Effector memory CD4-positive, alpha-beta T cell (primary cell): ENCODE data around the gene SH3RF1.
"Not testable (repeated sequence)": the region's sequence is repeated elsewhere in the genome, so short reads cannot be mapped to it uniquely, and the experiment has no call there.

ENCODE experiments used
- DNase-seq, 3 donors: peaks; one replicate each; pipeline ENCODE4 v3.0.0-alpha.2; 2020
- H3K27ac ChIP-seq: 2 replicates; pipeline ENCODE4 v1.7.0; 2013; ENCODE audit warnings: mild to moderate bottlenecking, low read length, moderate library complexity; ENCODE audit not compliant: insufficient read depth, poor library complexity, severe bottlenecking
- H3K27me3 ChIP-seq: replicated peaks from 2 replicates; pipeline ENCODE4 v1.7.0; 2013; ENCODE audit warnings: mild to moderate bottlenecking, low read length; ENCODE audit not compliant: insufficient read depth, control insufficient read depth, poor library complexity, severe bottlenecking
- H3K36me3 ChIP-seq: 2 replicates; pipeline ENCODE4 v1.7.0; 2013; ENCODE audit warnings: mild to moderate bottlenecking, low read length, moderate library complexity; ENCODE audit not compliant: control insufficient read depth, insufficient read depth
- H3K4me1 ChIP-seq: 2 replicates; pipeline ENCODE4 v1.7.0; 2013; ENCODE audit warnings: low read length, mild to moderate bottlenecking; ENCODE audit not compliant: control insufficient read depth, insufficient read depth, poor library complexity, severe bottlenecking
- H3K4me3 ChIP-seq: 2 replicates; pipeline ENCODE4 v1.7.0; 2013; ENCODE audit warnings: low read length, low read depth, mild to moderate bottlenecking; ENCODE audit not compliant: insufficient read depth, poor library complexity, severe bottlenecking
- H3K9me3 ChIP-seq: 2 replicates; pipeline ENCODE4 v1.7.0; 2013; ENCODE audit warnings: mild to moderate bottlenecking, low read length, moderate library complexity; ENCODE audit not compliant: control insufficient read depth

Gene SH3RF1

DNA sequence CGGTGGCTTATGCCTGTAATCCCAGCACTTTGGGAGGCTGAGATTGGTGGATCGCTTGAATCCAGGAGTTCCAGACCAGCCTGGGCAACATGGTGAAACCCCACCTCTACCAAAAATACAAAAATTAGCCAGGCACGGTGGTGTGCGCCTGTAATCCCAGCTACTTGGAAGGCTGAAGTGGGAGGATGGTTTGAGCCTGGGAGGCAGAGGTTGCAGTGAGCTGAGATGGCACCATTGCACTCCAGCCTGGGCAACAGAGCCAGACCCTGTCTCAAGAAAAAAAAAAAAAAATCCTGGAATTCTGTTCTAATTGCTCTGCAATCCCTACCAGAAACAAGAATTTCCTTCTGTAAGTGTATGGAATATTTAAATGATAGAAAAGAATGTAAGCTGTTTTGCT, 67.5 kb downstream of the SH3RF1 start:
- not testable (repeated sequence) for DNase-seq

DNA sequence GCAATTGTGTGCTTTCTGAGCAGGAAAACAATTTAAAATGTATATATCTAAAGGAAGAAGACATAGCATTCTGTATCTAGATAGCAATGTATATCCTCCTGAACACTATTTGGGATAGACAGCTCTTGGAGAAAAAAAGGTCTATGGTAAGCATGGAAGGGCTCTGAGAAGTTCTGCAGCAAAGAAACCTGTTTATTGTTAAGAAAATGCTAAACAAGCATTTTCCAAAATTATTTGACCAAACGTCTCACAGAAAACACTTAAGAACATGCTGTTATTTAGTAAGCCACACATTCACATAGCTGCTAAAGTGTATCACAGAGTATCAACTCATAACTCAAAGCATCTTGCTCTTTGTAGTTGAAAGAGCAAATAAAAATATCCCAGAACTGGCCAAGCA, 67.9 kb downstream of the SH3RF1 start:
- Histone ChIP-seq H3K27me3 (no peaks in the 10 kb centered on the region), H3K27ac (no peak overlapping the region), H3K36me3 (no peaks in the 10 kb centered on the region), H3K4me3 (no peak overlapping the region), H3K9me3 (no peaks in the 10 kb centered on the region), H3K4me1 (no peaks in the 10 kb centered on the region)
- no peak for DNase-seq

More for the DNA sequence above, 67.5 kb downstream of the SH3RF1 start:
- H3K9me3 ChIP-seq, H3K36me3 ChIP-seq, H3K27ac ChIP-seq, H3K27me3 ChIP-seq, H3K4me3 ChIP-seq, H3K4me1 ChIP-seq: not testable (repeated sequence)

DNA sequence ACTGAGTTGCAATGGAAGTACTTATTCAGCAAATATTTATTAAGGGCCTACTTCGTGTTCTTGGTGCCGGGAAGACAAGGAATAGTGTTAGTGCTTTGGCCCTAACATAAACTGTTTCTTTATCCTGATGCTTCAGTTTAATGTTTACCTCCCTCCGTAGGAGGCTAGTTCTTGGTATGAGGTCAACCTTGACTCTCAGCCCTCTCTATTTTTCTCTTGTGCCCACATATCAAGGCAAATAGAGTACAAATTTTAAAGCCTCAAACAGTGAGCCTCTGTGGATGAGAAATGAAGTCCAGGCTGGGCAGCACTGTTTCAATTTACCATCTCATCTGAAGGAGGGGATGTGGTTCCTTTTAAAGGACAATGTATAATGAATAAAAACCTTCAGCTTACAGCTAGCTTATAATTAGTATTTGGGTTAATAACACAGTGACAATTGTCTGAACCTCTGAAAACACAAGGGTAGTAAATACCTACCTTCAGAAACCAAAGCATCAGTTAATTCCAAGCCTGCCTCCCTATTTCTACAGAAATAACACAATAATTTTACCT, 68.5 kb downstream of the SH3RF1 start:
- Histone ChIP-seq H3K27me3 (no peaks in the 10 kb centered on the region), H3K27ac (no peak overlapping the region), H3K9me3 (no peaks in the 10 kb centered on the region), H3K36me3 (no peaks in the 10 kb centered on the region), H3K4me3 (no peak overlapping the region), H3K4me1 (no peaks in the 10 kb centered on the region)
- no peak for DNase-seq

DNA sequence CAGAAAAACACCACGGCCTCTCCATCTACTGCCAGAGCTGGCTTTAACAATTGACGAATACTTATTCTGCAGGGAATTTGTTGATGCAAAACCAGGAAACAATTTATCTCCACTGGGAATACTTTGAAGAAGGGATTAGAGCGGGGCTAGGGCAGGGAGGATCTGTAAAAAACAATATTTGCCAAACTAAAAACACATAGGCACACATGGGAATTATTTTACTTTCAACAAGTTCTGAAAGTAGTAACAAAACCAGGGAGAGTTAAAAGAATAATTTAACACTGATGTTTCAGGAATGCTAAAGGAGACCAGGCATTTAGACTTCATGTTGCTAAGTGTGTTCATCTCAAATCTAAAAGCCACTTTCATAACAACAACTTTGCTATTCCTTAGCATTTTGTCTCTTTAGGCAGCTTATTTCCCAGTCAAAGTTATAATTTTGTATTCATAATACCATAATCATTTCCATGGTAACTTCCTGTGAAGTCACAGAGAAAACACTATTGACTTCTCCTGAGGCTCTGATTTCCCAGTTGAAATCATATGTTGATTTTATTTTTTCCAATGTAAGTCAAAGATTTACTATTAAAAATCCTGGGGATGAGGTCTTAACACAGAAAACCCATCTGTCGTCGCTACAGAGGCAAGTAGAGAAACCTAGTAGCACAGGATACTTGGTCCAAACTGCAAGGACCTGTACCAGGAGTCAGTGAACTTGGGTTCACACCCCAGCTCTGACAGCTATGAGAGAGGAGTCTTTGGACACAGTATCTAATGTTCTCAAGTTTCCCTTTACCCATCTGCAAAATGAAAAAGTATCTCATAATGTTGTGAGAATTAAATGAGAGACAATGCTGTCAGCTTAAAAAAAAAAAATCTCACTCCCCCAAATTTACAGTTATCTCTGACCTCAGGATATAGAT, 69.3 kb downstream of the SH3RF1 start:
- Histone ChIP-seq H3K27ac (no peak overlapping the region), H3K36me3 (no peaks in the 10 kb centered on the region), H3K4me1 (no peaks in the 10 kb centered on the region), H3K9me3 (no peaks in the 10 kb centered on the region), H3K27me3 (no peaks in the 10 kb centered on the region), H3K4me3 (no peak overlapping the region)
- no peak for DNase-seq

DNA sequence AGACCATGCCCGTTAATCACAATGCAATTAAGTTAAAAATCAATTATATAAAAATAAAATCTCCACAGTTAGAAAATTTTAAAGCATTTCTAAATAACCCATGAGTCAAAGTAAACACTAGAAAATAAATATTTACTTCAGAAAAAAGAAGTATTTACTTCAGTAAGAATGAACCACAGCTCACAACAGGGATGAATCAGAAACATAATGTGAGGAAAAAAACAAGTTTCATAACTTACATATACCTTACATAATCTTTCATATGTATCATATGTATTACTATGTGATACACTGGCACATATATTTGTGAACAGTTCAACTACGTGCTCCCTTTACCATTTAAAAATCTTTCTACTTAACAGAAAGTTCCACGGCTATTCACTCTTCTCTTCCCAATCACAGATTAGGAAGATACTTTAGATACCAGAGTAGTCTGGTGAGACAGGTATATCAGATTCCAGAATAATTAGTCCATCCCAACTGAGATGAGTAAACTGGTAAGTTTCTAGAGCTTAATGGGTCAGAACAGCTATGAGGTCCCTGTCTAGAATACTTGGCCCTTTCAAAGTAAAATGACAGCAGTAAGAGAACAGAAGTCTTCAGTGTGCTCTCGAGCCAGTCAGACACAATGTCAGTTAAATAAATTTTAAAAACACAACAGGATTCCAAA, 70.3 kb downstream of the SH3RF1 start:
- no peaks in the 10 kb centered on the region for H3K27me3 ChIP-seq
- no peaks in the 10 kb centered on the region for H3K36me3 ChIP-seq
- H3K27ac ChIP-seq: no peak overlapping the region
- no peaks in the 10 kb centered on the region for H3K4me1 ChIP-seq
- no peak overlapping the region for H3K4me3 ChIP-seq
- no peaks in the 10 kb centered on the region for H3K9me3 ChIP-seq
- no peak for DNase-seq

DNA sequence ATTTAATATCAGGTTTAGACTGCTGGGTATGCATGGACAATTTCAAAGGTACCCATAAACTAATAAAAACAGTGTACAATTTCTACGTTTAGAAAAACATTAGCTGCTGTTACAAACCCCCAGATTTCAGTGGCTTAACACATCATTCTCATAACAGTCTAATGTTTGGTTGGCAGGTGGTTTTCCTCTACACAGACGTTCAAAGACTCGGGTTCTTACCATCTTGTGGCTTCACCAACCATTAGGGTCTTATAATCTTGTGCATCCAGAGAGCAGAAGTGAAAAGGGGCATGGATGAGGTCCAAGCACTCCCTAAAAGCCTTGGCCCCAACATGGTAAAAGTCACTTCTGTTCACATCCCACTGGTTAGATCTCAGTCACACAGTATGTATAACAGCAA, 71.6 kb downstream of the SH3RF1 start:
- H3K27ac ChIP-seq: no peak overlapping the region
- H3K36me3 ChIP-seq: no peaks in the 10 kb centered on the region
- DNase-seq: no peak
- no peaks in the 10 kb centered on the region for H3K4me1 ChIP-seq
- no peaks in the 10 kb centered on the region for H3K27me3 ChIP-seq
- H3K9me3 ChIP-seq: no peaks in the 10 kb centered on the region
- H3K4me3 ChIP-seq: no peak overlapping the region

DNA sequence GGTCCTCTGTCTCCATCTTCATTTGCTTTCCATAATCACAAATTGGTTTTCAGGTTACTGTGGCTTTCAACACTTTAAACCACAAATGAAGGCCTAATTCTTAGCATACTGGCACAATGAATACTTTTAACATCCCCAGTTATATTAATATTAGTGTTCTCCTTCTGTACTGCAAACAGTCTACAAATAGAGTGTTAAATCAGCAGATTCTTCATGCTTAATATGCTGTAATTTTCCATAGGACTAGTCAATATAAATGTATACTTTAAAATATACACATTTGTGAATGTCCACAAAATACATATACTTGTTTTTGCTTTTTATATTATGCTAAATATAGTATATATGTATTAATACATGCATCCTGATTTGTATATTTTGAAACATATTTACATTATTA, 72.6 kb downstream of the SH3RF1 start:
- DNase-seq: no peak
- H3K36me3 ChIP-seq: no peaks in the 10 kb centered on the region
- no peaks in the 10 kb centered on the region for H3K27me3 ChIP-seq
- no peaks in the 10 kb centered on the region for H3K4me1 ChIP-seq
- no peaks in the 10 kb centered on the region for H3K9me3 ChIP-seq
- H3K27ac ChIP-seq: no peak overlapping the region
- no peak overlapping the region for H3K4me3 ChIP-seq

DNA sequence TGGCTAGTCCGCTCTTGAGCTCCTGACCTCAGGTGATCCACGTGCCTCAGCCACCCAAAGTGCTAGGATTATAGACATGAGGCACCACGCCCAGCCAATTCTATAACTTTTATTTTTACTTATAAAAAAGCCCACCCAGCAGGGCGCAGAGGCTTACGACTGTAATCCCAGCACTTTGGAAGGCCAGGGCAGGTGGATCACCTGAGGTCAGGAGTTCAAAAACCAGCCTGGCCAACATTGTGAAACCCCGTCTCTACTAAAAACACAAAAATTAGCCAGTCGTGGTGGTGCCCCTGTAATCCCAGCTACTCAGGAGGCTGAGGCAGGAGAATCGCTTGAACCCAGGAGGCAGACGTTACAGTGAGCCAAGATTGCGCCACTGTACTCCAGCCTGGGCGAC, 73.5 kb downstream of the SH3RF1 start:
- not testable (repeated sequence) for H3K4me1 ChIP-seq, H3K4me3 ChIP-seq, H3K27ac ChIP-seq, H3K36me3 ChIP-seq, H3K27me3 ChIP-seq, H3K9me3 ChIP-seq, DNase-seq

DNA sequence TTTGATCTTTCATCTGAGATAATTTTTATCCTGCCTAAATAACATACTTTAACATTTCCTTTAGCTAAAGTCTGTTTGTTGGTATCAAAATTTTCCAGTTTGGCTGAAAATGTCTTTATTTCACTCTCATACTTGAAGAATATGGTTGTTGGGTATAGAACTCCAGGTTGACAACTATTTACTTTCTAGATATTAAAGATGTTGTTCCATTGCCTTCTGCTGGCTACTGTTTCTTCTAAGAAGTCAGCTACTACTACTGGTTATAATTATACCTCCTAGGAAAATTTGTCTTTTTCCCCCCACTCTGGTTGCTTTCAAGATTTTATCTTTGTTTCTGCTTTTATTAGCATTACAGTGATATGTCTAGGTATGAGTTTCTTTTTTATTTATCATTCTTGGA, 75.7 kb downstream of the SH3RF1 start:
- H3K4me1 ChIP-seq: no peaks in the 10 kb centered on the region
- H3K27me3 ChIP-seq: no peaks in the 10 kb centered on the region
- no peaks in the 10 kb centered on the region for H3K36me3 ChIP-seq
- H3K9me3 ChIP-seq: no peaks in the 10 kb centered on the region
- DNase-seq: no peak
- H3K27ac ChIP-seq: no peak overlapping the region
- H3K4me3 ChIP-seq: no peak overlapping the region

DNA sequence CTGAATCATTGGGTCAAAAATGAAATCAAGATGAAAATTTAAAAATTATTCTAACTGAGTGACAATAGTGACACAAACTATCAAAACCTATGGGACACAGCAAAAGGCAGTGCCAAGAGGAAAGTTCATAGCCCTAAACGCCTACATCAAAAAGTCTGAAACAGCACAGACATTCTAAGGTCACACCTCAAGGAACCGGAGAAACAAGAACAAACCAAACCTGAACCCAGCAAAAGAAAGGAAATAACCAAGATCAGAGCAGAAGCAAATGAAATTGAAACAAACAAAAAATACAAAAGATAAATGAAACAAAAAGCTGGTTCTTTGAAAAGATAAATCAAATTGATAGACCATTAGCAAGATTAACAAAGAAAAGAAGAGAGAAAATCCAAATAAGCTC, 80.8 kb downstream of the SH3RF1 start:
- not testable (repeated sequence) for DNase-seq, H3K27ac ChIP-seq, H3K4me1 ChIP-seq

More for the DNA sequence above, 80.8 kb downstream of the SH3RF1 start:
- not testable (repeated sequence) for H3K27me3 ChIP-seq, H3K4me3 ChIP-seq, H3K9me3 ChIP-seq, H3K36me3 ChIP-seq
